ENCODE measurements around the gene MBD3L3.

GRCh38 chr19:7069042-7069903, 10.8 kb upstream of the MBD3L3 start, which contains the start of gene ZNF557:
- no peak for TF ChIP-seq GATA2 (IDR thresholded peaks at IDR 0.05; ENCODE audit: low read depth, low read length)
- TF ChIP-seq GATA3 (IDR thresholded peaks at IDR 0.05; ENCODE audit: low read depth, low read length) = no peak

All from SH-SY5Y (cell line).